HG03103 (cell line): ENCODE results near the gene PLEKHG4B.
"Not testable (repeated sequence)": the region's sequence is repeated elsewhere in the genome, so short reads cannot be mapped to it uniquely, and the experiment has no call there.

Experiments used
- ATAC-seq: cut with Tn5 transposase; IDR thresholded peaks from one replicate; pipeline ENCODE4 v1.9.1; 2021; ENCODE audit warnings: low read depth; ENCODE audit not compliant: unreplicated experiment

The PLEKHG4B gene

GRCh38 chr5:217494-218456, 125.8 kb downstream of the PLEKHG4B start, which contains the start of the genes CCDC127 and SDHA:
TSS of gene CCDC127 (minus strand) at chr5:218153. CDS start at chr5:216849, 1,304 bp downstream.
TSS of gene SDHA (plus strand) at chr5:218320. CDS start at chr5:218356, 36 bp downstream.
- peak; percentile 68 for ATAC-seq

- ATAC-seq = peak; percentile 8
Measured at GRCh38 chr5:218457-219291, 126.7 kb downstream of the PLEKHG4B start.

GRCh38 chr5:219460-219863, 127.5 kb downstream of the PLEKHG4B start:
- no peak for ATAC-seq

- ATAC-seq = no peak
Measured at GRCh38 chr5:219991-220390, 128.0 kb downstream of the PLEKHG4B start.

GRCh38 chr5:222951-223715, 131.2 kb downstream of the PLEKHG4B start:
- ATAC-seq = not testable (repeated sequence)

GRCh38 chr5:223791-224190, 131.8 kb downstream of the PLEKHG4B start:
- ATAC-seq = no peak

GRCh38 chr5:225334-225733, 133.4 kb downstream of the PLEKHG4B start:
- ATAC-seq = no peak

- ATAC-seq = not testable (repeated sequence)
Measured at GRCh38 chr5:227375-227774, 135.4 kb downstream of the PLEKHG4B start.

GRCh38 chr5:228886-229285, 136.9 kb downstream of the PLEKHG4B start:
- ATAC-seq = no peak

GRCh38 chr5:230711-231110, 138.7 kb downstream of the PLEKHG4B start:
- ATAC-seq = no peak

- ATAC-seq = no peak
Measured at GRCh38 chr5:231661-232060, 139.7 kb downstream of the PLEKHG4B start.

GRCh38 chr5:233426-233825, 141.5 kb downstream of the PLEKHG4B start:
- ATAC-seq = not testable (repeated sequence)

GRCh38 chr5:234450-234849, 142.5 kb downstream of the PLEKHG4B start:
- ATAC-seq = no peak

- ATAC-seq = not testable (repeated sequence)
Measured at GRCh38 chr5:235527-235926, 143.6 kb downstream of the PLEKHG4B start.

- ATAC-seq = not testable (repeated sequence)
Measured at GRCh38 chr5:237931-238330, 146.0 kb downstream of the PLEKHG4B start.
